Right renal cortex interstitium (tissue), 3 donors: ENCODE data around the gene BRMS1. TPM values are rescaled to one million over a fixed set of nuclear protein-coding genes. Genes with fewer than 3 reads are reported as not detected.

Experiments
- DNase-seq, 3 donors: peaks; one replicate each; pipeline ENCODE4 v3.0.0-alpha.2; 2013; ENCODE audit warnings: low read depth in 3 of 3, low spot score in 2 of 3
- polyA plus RNA-seq, 3 donors: library from polyadenylated mRNA; unstranded; fragments of 120-200 nt; gene quantifications; one replicate each; pipeline ENCODE4 v1.2.1, GENCODE V29; 2013; ENCODE audit not compliant: insufficient read length in 3 of 3

Gene BRMS1
- polyA plus RNA-seq, 3 donors: 30.7 to 32.0 (median 31.3) TPM

- DNase-seq: no peak
Observed at GRCh38 chr11:66338276-66339161, 6.4 kb downstream of the BRMS1 start.

- DNase-seq: no peak
Observed at GRCh38 chr11:66337103-66337899, 7.6 kb downstream of the BRMS1 start.

- no peak for DNase-seq
Observed at GRCh38 chr11:66336234-66337102, 8.4 kb downstream of the BRMS1 start, which contains the start of gene RIN1. Gene RIN1, minus strand, starts transcription at chr11:66336434. Its CDS starts 32 bp downstream, at chr11:66336402.

- no peak for DNase-seq
Observed at GRCh38 chr11:66335531-66336233, 9.2 kb downstream of the BRMS1 start.

- DNase-seq: no peak
Observed at GRCh38 chr11:66334605-66335442, 10.1 kb downstream of the BRMS1 start.

- DNase-seq: no peak
Observed at GRCh38 chr11:66333896-66334604, 10.9 kb downstream of the BRMS1 start.

GRCh38 chr11:66333220-66333877, 11.6 kb downstream of the BRMS1 start:
- no peak for DNase-seq

GRCh38 chr11:66332371-66333219, 12.3 kb downstream of the BRMS1 start:
- no peak for DNase-seq

- DNase-seq: no peak
Observed at GRCh38 chr11:66331542-66332370, 13.1 kb downstream of the BRMS1 start.

- no peak for DNase-seq
Observed at GRCh38 chr11:66330931-66331330, 14.0 kb downstream of the BRMS1 start.

- DNase-seq: no peak
Observed at GRCh38 chr11:66329165-66329673, 15.7 kb downstream of the BRMS1 start.

- no peak for DNase-seq
Observed at GRCh38 chr11:66328302-66329144, 16.4 kb downstream of the BRMS1 start.

- DNase-seq: no peak
Observed at GRCh38 chr11:66328031-66328301, 16.9 kb downstream of the BRMS1 start.

- DNase-seq: no peak
Observed at GRCh38 chr11:66327171-66328030, 17.5 kb downstream of the BRMS1 start.
